HG03159 (cell line): Measurements from ENCODE around the gene GJC1.
"Not testable (repeated sequence)": the region's sequence is repeated elsewhere in the genome, so short reads cannot be mapped to it uniquely, and the experiment has no call there.

Experiments used
- ATAC-seq: cut with Tn5 transposase; IDR thresholded peaks from one replicate; pipeline ENCODE4 v1.9.1; 2021; ENCODE audit warnings: mild to moderate bottlenecking, moderate library complexity; ENCODE audit not compliant: unreplicated experiment

GJC1 gene

GRCh38 chr17:44846206-44846605 is 16.1 kb upstream of the GJC1 start:
- ATAC-seq, result no peak

DNA sequence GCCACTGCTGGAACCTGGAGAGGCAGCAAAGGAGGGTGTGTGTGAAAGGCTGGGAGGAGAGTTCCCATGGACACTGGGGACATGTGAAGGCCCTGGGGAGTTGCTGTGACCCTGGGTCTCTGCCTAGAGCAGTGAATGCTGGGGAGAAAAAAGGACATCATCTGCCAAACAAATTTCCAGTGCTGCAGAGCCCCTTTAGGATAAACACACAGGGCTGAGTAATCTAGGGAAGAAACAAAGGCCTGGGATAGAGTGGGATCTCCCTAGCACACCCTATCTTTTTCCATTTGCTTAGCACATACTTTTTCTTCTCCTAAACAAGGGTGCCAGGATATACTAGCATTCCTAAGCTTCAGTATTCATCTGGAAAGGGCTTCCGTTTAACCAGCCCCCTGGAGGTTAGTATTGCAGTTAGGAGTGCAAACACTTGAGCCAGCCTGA is 14.3 kb upstream of the GJC1 start:
- ATAC-seq, result no peak

DNA sequence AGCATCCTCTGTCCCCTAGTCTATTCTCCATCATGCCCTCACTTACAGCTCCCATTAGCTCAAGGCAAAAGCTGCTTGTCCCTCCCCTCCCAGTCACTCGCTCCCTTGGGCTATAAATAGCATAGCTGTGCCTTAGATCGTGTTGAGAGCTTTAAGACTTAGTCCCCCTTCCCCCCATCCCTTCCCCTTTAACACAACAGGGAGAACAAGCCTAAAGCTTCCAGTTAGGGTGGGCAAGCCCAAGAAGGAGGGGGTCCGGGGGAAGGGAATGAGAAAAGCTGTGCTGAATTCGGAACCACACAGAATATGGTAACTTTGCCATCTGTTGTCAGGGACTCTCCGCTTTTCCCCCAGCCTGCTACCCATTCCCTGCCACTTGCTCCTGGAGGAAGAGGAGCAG is 12.7 kb upstream of the GJC1 start:
- no peak for ATAC-seq

- no peak for ATAC-seq
Observed at GRCh38 chr17:44840936-44841335, 10.8 kb upstream of the GJC1 start.

DNA sequence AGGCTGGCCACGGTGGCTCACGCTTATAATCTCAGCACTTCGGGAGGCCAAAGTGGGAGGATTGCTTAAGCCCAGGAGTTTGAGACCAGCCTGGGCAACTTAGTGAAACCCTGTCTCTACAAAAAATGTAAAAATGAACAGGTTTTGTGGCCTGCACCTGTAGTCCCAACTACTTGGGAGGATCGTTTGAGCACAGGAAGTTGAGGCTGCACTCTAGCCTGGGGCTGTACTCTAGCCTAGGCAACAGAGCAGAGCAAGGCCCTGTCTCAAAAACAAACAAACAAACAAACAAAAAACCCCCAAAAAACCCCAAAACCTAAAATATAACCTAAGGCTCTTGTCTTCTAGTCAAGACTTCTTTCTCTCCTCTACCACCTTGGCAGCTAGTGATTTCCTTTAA is 10.2 kb upstream of the GJC1 start:
- no peak for ATAC-seq

DNA sequence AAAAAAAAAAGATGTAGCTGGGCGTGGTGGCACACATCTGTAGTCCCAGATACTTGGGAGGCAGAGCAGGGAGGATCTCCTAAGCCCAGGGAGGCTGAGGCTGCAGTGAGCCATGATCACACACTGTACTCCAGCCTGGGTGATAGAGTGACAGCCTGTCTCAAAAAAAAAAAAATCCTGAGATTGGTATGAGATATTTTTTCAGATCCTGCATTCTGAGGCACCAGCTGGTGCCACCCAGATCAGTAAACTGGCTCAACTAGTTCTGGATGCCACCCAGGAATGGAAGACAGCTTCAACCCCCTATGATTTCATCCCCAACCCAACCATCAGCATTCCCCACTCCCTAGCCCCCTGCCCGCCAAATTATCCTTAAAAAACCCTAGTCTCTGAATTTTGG is 7.1 kb upstream of the GJC1 start:
- ATAC-seq, result no peak

DNA sequence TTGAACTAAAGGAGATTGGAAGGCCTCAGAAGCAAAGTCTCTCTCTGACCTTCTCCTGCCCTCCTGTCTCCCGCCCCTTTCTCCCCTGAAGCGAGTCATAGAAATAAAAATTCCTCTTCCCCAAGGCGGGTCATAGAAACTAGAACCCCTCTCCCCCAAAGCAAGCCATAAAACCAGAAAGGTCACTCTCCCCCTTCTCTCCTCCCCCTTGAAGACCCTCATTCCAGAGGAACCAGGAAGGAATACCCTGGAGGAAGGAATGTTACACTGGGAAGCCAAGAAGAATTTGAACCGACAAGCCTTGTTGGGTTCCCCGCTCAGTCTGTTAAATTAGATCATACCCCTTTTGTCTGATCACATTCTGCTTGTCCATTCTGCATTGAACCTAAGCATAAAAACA is 2.7 kb upstream of the GJC1 start:
- no peak for ATAC-seq

GRCh38 chr17:44831371-44831770 is 1.3 kb upstream of the GJC1 start:
- ATAC-seq, result no peak

DNA sequence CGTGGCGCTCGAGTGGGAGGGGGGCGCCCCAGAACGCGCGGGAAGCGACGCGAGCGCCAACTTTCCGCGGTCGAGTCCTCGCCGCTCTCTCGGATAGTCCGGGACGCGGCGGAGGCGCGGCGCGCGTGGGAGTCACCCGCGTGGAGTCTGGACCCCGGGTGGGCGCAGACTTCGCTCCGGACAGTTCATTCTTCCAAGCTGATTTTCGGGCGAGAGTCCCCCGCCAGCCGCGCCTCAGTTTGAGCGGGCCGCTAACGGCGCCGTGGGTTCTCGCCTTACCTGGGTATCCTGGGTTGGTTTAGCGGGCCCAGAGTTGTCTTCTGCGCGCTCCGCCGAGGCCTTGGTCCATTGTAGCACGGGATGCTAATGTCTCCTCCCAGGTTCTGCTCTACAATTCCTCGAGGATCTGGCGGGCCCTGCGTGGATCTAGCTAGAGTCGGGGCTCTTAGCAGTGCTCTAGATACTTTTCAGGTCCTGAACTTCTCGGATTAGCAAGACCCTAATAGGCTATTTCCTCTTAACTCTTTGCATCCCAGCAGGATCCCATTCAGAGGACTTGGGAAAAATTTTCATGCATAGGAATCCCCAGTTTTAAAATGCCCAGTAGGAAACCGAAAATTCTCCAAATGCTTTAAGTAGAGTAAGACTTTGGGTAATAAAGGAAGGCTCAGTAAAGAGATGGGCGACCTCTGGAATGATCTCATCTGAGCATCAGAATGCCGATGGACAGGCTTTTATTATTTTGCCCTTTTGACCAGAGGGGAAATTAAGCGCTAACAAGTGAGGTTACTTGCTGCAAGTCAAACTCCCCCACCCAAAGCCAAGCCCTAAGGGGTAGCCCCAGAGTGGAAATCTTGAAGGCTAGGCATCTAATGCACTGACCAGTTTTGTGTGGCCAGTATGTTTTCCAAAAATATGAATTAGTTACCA is 537 bp upstream of the GJC1 start:
- no peak for ATAC-seq

DNA sequence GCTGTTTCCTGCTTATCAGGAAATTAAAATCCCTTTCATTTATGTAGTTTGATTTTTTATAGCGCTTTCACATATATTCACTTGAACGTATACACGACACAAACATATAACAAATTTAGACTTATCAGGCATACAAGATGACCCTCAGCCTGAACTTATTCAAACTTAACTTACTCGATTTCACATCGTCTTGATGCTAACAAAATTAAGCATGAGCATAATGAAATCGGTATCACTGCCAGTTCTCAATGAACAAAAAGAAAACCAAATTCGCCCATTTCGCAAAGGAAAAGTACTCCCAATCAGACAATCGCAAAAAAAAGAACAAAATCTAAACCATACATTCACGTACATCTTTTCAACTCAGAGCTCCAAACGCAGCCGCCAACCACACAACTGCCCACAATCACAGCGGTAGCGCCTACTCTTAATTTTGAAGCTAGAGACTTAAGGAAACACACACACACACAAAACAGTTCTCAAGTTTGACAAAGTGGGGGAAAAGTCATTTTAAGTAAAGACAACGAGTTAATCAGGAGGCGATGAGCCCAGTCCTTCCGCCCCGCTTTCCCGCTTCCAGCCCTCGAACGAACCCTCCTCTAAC is 1.1 kb downstream of the GJC1 start:
- no peak for ATAC-seq

DNA sequence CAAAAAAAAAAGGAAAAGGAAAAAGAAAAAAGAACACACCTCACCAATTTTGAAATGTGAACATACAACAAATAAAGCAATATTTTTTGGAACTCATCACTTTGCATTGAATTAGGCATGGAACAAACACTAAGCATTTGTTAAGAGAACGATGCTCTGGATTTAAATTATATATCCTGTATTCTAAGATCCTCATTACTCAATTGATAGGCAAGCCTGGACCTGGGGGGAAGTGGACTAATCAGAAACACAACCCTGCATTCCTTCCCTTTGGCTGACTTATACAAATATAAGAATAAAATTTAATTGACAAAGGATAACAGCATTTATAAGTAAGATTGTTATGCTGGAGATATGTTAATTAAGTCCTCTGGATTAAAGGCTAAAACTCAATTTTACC is 2.2 kb downstream of the GJC1 start:
- ATAC-seq, result no peak

DNA sequence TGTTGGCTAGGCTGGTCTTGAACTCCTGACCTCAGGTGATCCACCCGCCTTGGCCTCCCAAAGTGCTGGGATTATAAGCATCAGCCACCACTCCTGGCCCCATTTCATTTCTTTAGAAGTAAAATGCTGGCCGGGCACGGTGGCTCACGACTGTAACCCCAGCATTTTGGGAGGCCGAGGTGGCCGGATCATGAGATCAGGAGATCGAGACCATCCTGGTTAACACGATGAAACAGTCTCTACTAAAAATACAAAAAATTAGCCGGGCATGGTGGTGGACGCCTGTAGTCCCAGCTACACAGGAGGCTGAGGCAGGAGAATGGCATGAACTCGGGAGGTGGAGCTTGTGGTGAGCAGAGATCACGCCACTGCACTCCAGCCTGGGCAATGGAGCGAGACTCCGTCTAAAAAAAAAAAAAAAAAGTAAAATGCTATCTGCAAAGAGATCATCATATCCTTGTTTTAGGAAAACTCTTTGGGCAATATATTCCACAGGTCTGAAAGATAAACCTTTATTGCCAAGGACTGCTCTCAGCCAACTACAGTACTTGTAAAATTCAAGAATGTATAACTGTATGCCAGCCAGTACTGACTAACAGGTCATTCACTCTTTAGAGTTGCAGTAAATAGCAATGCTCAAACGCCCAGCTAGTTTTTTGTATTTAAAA is 3.8 kb downstream of the GJC1 start:
- no peak for ATAC-seq

DNA sequence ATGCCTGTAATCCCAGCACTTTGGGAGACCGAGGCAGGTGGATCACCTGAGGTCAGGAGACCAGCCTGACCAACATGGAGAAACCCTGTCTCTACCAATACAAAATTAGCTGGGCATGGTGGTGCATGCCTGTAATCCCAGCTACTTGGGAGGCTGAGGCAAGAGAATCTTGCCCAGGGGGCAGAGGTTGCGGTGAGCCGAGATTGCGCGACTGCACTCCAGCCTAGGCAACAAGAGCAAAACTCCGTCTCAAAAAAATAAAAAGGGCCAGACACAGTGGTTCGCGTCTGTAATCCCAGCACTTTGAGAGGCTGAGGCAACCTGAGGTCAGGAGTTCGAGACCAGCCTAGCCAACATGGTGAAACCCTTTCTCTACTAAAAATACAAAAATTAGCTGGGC is 4.9 kb downstream of the GJC1 start:
- ATAC-seq, result not testable (repeated sequence)

DNA sequence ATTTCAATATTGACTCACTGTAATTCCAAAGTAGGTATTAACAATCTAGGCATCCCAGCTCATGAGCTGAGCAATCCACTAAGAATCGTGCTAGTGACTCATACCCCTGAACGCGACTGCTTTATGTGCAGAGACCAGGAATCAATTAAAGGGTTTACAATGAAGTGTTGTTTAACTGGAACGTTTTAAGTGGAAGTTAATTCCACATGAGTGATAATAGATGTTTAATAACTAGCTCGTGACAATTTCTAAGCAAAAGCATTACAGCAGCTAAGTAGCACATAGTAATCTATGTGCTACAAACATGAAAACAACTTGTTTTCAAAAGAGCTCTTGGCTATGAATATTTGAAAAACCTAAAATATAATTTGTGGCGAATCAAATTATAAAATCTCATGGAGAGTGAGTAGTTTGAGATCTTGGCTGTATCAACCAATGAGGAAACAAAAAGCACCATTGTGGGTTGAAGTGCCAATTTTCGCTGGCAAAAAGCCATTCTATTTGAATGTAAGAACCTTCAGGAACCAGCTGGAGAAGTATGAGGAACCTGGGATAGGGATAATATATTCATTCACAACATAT is 9.4 kb downstream of the GJC1 start:
- no peak for ATAC-seq

- ATAC-seq, result not testable (repeated sequence)
Observed at GRCh38 chr17:44818508-44818907, 11.6 kb downstream of the GJC1 start.

- no peak for ATAC-seq
Observed at GRCh38 chr17:44812263-44812662, 17.8 kb downstream of the GJC1 start.

DNA sequence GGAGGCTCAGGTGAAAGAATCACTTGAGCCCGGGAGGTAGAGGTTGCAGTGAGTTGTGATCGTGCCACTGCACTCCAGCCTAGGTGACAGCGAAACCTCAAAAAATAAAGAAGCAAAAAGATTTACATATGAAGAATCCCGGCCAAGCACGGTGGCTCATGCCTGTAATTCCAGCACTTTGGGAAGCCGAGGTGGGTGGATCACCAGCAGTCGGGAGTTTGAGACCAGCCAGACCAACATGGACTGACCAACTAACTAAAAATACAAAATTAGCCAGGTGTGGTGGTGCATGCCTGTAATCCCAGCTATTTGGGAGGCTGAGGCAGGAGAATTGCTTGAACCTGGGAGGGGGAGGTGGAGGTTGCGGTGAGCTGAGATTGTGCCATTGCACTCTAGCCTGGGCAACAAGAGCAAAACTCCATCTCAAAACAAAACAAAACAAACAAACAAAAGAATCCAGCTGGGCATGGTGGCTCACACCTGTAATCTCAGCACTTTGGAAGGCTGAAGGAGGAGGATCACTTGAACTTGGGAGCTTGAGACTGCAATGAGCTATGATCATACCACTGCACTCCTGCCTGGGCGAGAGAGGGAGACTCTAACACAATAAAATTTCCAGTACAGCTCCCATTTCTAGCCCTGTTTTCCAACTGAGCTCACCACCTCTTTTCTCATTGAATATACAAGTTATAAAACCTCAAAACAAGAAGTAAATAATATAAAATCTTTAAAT is 21.3 kb downstream of the GJC1 start:
- not testable (repeated sequence) for ATAC-seq

GRCh38 chr17:44808156-44808555 is 21.9 kb downstream of the GJC1 start:
- no peak for ATAC-seq

GRCh38 chr17:44807817-44808155 is 22.3 kb downstream of the GJC1 start:
- no peak for ATAC-seq

DNA sequence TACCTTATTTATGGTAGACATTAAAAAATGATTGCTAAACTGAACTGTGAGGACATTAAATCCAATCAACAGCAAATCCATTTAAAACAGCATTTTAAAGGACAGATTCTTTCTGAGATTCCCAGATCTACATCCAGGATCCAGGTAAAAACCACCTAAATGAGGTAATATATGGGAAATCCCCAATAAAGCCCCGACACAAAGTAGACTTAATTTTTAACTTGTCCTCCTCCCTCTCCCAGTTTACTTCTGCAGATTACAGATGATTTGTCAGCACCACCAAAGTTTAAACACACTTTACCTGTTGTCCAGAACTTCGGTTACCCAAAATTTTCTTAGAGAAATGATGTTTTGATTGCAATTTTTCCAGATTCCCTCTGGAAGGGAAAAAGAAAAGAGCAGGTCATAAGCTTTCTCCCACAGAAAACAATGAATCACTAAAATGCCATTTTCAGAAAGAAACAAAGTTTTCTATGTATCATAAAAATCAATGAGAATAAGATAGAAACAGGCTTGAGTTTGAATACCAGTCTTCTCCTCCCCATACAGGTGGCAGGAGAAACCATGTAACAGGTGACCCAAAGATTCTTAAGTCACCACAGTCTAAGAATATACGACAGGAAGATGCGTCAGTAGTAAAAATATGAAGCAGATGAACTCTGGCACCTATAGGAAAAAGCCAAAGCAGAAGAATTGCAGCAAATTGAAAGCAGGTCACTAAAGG is 22.8 kb downstream of the GJC1 start:
- ATAC-seq, result no peak
